Loucy (cell line): ENCODE results near the gene HMGXB4.

Source experiments
- H2AFZ ChIP-seq: fragments of 200-600 bp; sonication (generic); 2 replicates; pipeline ENCODE4 v1.6.0; 2016; ENCODE audit warnings: antibody characterized with exemption, mild to moderate bottlenecking, low read length, moderate library complexity
- H3F3A ChIP-seq: fragments of 200-600 bp; 2 replicates; pipeline ENCODE4 v1.6.0; 2016; ENCODE audit warnings: antibody characterized with exemption, low read depth, mild to moderate bottlenecking
- H3K27me3 ChIP-seq: fragments of 200-600 bp; sonication (generic); 2 replicates; pipeline ENCODE4 v1.6.1; 2014; ENCODE audit warnings: low read length, mild to moderate bottlenecking; ENCODE audit not compliant: insufficient read depth, poor library complexity, severe bottlenecking
- H3K36me3 ChIP-seq: fragments of 200-600 bp; sonication (generic); 2 replicates; pipeline ENCODE4 v1.6.1; 2016; ENCODE audit warnings: low read length; ENCODE audit not compliant: insufficient read depth
- H3K4me1 ChIP-seq: fragments of 200-600 bp; sonication (generic); 2 replicates; pipeline ENCODE4 v1.5.1; 2014; ENCODE audit warnings: low read length, mild to moderate bottlenecking; ENCODE audit not compliant: insufficient read depth, poor library complexity, severe bottlenecking
- H3K4me2 ChIP-seq: fragments of 200-600 bp; sonication (generic); 2 replicates; pipeline ENCODE4 v1.6.0; 2014; ENCODE audit warnings: antibody characterized with exemption, low read length, low read depth, mild to moderate bottlenecking; ENCODE audit not compliant: poor library complexity, severe bottlenecking
- H3K4me3 ChIP-seq: fragments of 200-600 bp; sonication (generic); 2 replicates; pipeline ENCODE4 v1.5.1; 2014; ENCODE audit warnings: low read length, mild to moderate bottlenecking, mixed read lengths; ENCODE audit not compliant: poor library complexity, severe bottlenecking
- H3K79me2 ChIP-seq: fragments of 200-600 bp; sonication (generic); 2 replicates; pipeline ENCODE4 v1.6.1; 2014; ENCODE audit warnings: low read length; ENCODE audit not compliant: insufficient read depth
- H3K9ac ChIP-seq: fragments of 200-600 bp; sonication (generic); 2 replicates; pipeline ENCODE4 v1.6.0; 2014; ENCODE audit warnings: mild to moderate bottlenecking, low read depth, low read length, moderate library complexity; ENCODE audit not compliant: poor library complexity, severe bottlenecking
- H3K9me2 ChIP-seq: fragments of 200-600 bp; sonication (generic); replicated peaks from 2 replicates; pipeline ENCODE4 v1.6.1; 2016; ENCODE audit warnings: low read depth, low read length, mixed read lengths
- H3K9me3 ChIP-seq: fragments of 200-600 bp; sonication (generic); 2 replicates; pipeline ENCODE4 v1.6.1; 2014; ENCODE audit warnings: mild to moderate bottlenecking, antibody characterized with exemption, low read length, low read depth; ENCODE audit not compliant: insufficient read depth
- H4K20me1 ChIP-seq: fragments of 200-600 bp; sonication (generic); 2 replicates; pipeline ENCODE4 v1.6.0; 2014; ENCODE audit warnings: antibody characterized with exemption, low read length, mild to moderate bottlenecking; ENCODE audit not compliant: insufficient read depth, poor library complexity, severe bottlenecking
- CTCF ChIP-seq: fragments of 200-600 bp; sonication (generic); conservative IDR thresholded peaks from 2 replicates; pipeline ENCODE4 v1.5.1; 2014; ENCODE audit warnings: mild to moderate bottlenecking, antibody characterized with exemption, low read length
- EZH2phosphoT487 ChIP-seq: fragments of 200-600 bp; IDR thresholded peaks from 2 replicates; pipeline ENCODE4 v1.6.1; 2018; ENCODE audit warnings: antibody characterized with exemption, mild to moderate bottlenecking, moderate library complexity, borderline replicate concordance

The HMGXB4 gene

GRCh38 chr22:35215993-35216392 is 41.3 kb upstream of the HMGXB4 start:
- no peaks in the 10 kb centered on the region for H3K36me3 ChIP-seq
- H3F3A ChIP-seq = no peaks in the 10 kb centered on the region
- no peak overlapping the region for H3K9ac ChIP-seq
- H2AFZ ChIP-seq = no peak overlapping the region
- TF ChIP-seq EZH2phosphoT487 (no peak), CTCF (no peak)
- no peaks in the 10 kb centered on the region for H3K27me3 ChIP-seq
- no peaks in the 10 kb centered on the region for H3K9me3 ChIP-seq
- H3K9me2 ChIP-seq = no peaks in the 10 kb centered on the region
- no peak overlapping the region for H3K4me2 ChIP-seq
- no peak overlapping the region for H3K4me3 ChIP-seq
- no peaks in the 10 kb centered on the region for H3K4me1 ChIP-seq
- H4K20me1 ChIP-seq = no peaks in the 10 kb centered on the region
- H3K79me2 ChIP-seq = no peaks in the 10 kb centered on the region

DNA sequence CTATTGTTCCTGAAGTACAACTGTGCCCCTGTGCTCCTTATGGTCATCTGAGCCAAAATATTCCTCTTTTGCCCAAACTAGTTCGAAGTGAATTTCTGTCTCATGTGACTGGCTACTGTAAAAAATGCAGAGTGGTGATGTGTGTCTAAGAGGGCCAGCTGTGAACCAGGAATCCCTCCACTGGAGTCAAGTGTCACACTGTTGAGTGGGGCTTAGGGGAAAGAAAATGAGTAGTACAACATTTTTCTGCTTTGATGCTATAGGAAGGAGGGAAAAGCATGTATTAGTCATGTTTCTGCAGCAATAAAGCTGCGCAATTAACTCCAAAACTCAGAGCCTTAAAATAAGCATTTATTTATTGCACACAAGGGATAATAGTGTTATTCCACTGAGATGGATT is 39.8 kb upstream of the HMGXB4 start:
- Histone ChIP-seq H3K27me3 (no peaks in the 10 kb centered on the region), H2AFZ (no peak overlapping the region), H3K4me1 (no peaks in the 10 kb centered on the region), H3K4me2 (no peak overlapping the region), H3K79me2 (no peaks in the 10 kb centered on the region), H4K20me1 (no peaks in the 10 kb centered on the region), H3K9me2 (no peaks in the 10 kb centered on the region), H3K4me3 (no peak overlapping the region), H3K36me3 (no peaks in the 10 kb centered on the region), H3F3A (no peaks in the 10 kb centered on the region), H3K9ac (no peak overlapping the region), H3K9me3 (no peaks in the 10 kb centered on the region)
- TF ChIP-seq EZH2phosphoT487 = no peak

DNA sequence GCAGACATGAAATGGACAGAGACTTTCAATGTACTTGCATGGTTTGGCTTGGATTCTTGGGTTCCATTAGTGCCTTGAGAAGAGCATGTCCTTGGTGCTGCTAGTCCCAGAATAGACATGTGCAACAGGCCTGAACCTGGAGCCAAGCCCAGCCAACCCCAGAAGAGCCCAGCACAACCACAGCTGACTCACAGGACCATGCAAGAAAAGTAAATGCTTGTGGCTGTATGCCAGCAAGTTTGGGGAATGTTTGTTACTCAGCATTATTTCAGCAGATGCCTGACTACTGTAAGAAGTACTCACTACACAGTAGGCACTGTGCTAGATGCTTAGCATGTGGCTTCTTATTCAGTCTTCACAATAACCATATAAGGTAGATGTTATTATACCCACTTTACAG is 39.2 kb upstream of the HMGXB4 start:
- no peak overlapping the region for H3K4me3 ChIP-seq
- H3K4me1 ChIP-seq = no peaks in the 10 kb centered on the region
- no peaks in the 10 kb centered on the region for H4K20me1 ChIP-seq
- H3K27me3 ChIP-seq = no peaks in the 10 kb centered on the region
- H3K4me2 ChIP-seq = no peak overlapping the region
- H3K79me2 ChIP-seq = no peaks in the 10 kb centered on the region
- no peaks in the 10 kb centered on the region for H3K9me2 ChIP-seq
- no peak overlapping the region for H2AFZ ChIP-seq
- no peaks in the 10 kb centered on the region for H3F3A ChIP-seq
- H3K9ac ChIP-seq = no peak overlapping the region
- TF ChIP-seq CTCF (no peak), EZH2phosphoT487 (no peak)
- H3K9me3 ChIP-seq = no peaks in the 10 kb centered on the region
- no peaks in the 10 kb centered on the region for H3K36me3 ChIP-seq

DNA sequence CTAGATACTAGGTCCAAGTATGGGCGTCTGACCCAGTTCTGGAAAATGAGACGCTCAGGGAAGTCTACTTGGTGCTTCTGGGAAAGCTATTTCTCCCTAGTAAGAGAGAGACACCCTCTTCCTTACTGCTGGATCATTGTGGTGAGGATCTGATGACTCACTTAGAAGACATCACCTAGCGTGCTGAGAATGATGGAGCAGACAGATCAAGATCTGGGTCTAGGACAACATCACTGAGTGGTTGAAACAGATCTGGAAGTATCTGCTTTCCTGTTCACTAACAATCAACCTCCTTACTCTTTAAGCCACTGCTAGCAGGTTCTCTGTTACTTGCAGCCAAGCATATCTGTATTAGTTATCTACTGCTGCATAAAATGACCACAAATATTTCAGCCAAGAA is 38.3 kb upstream of the HMGXB4 start:
- H3K9ac ChIP-seq = no peak overlapping the region
- no peaks in the 10 kb centered on the region for H3K4me1 ChIP-seq
- no peaks in the 10 kb centered on the region for H3K79me2 ChIP-seq
- no peaks in the 10 kb centered on the region for H3K36me3 ChIP-seq
- no peaks in the 10 kb centered on the region for H3K27me3 ChIP-seq
- TF ChIP-seq CTCF (no peak), EZH2phosphoT487 (no peak)
- no peak overlapping the region for H3K4me3 ChIP-seq
- H3K9me2 ChIP-seq = no peaks in the 10 kb centered on the region
- H3K9me3 ChIP-seq = no peaks in the 10 kb centered on the region
- no peak overlapping the region for H2AFZ ChIP-seq
- H3F3A ChIP-seq = no peaks in the 10 kb centered on the region
- H3K4me2 ChIP-seq = no peak overlapping the region
- H4K20me1 ChIP-seq = no peaks in the 10 kb centered on the region
